K562 (cell line): ENCODE measurements around the gene AARS1. TPM values are rescaled to one million over a fixed set of nuclear protein-coding genes. Genes with fewer than 3 reads are reported as not detected.

Experiments
- AFF4 ChIP-seq: sonication (generic); formaldehyde crosslinking; IDR thresholded peaks from 2 replicates; pipeline ENCODE4 v1.8.0; 2023; ENCODE audit warnings: mild to moderate bottlenecking, missing genetic modification reagents
- ASH1L ChIP-seq: fragments of 450-650 bp; IDR thresholded peaks from 2 replicates; pipeline ENCODE4 v1.6.1; 2018; ENCODE audit warnings: borderline replicate concordance, mild to moderate bottlenecking, low read depth; ENCODE audit not compliant: partially characterized antibody
- ELF1 ChIP-seq: fragments of 200-800 bp; sonication (Bioruptor generic); IDR thresholded peaks from 2 replicates; pipeline ENCODE4 v1.6.1; 2016; ENCODE audit warnings: missing genetic modification characterization, missing compliant biosample characterization
- HIVEP1 ChIP-seq: fragments of 250-450 bp; sonication (Bioruptor Pico); IDR thresholded peaks from 2 replicates; pipeline ENCODE4 v1.4.0; 2020; ENCODE audit warnings: mild to moderate bottlenecking
- HNRNPLL ChIP-seq: fragments of 200-400 bp; formaldehyde crosslinking; IDR thresholded peaks from 2 replicates; pipeline ENCODE4 v1.6.1; 2017; ENCODE audit warnings: low read length, low read depth, mild to moderate bottlenecking; ENCODE audit not compliant: poor library complexity, severe bottlenecking
- MBD2 ChIP-seq: sonication (generic); IDR thresholded peaks from 2 replicates; pipeline ENCODE4 v1.6.1; 2016; ENCODE audit warnings: low read depth, borderline replicate concordance
- NRF1 ChIP-seq, 2 experiments: fragments of 450-650 bp; IDR thresholded peaks in 1 of 2; conservative IDR thresholded peaks in 1 of 2; 2 replicates each; pipeline ENCODE4 v1.6.1; 2014; ENCODE audit warnings: mild to moderate bottlenecking in 2 of 2
- POLR2B ChIP-seq: fragments of 450-650 bp; IDR thresholded peaks from 2 replicates; pipeline ENCODE4 v1.6.1; 2018; ENCODE audit warnings: low read depth; ENCODE audit not compliant: partially characterized antibody
- PTTG1 ChIP-seq: fragments of 450-650 bp; IDR thresholded peaks from 2 replicates; pipeline ENCODE4 v1.6.1; 2016; ENCODE audit warnings: low read depth, mild to moderate bottlenecking, missing genetic modification characterization, missing compliant biosample characterization
- TAF1 ChIP-seq: IDR thresholded peaks from 2 replicates; pipeline ENCODE4 v1.6.1; 2011; ENCODE audit warnings: mild to moderate bottlenecking, low read length, moderate library complexity; ENCODE audit not compliant: insufficient read depth, control insufficient read depth, severe bottlenecking; ENCODE audit errors: extremely low read depth
- ZBTB33 ChIP-seq: sonication (generic); formaldehyde crosslinking; IDR thresholded peaks from 2 replicates; pipeline ENCODE4 v1.8.1; 2023; ENCODE audit warnings: mild to moderate bottlenecking, missing genetic modification reagents
- ZBTB43 ChIP-seq: sonication (generic); formaldehyde crosslinking; IDR thresholded peaks from 2 replicates; pipeline ENCODE4 v1.8.0; 2023; ENCODE audit warnings: mild to moderate bottlenecking, missing genetic modification reagents
- ZFP91 ChIP-seq: sonication (generic); formaldehyde crosslinking; IDR thresholded peaks from 2 replicates; pipeline ENCODE4 v1.8.0; 2022; ENCODE audit warnings: mild to moderate bottlenecking, missing genetic modification reagents
- ZKSCAN1 ChIP-seq: fragments of 150-350 bp; IDR thresholded peaks from 2 replicates; pipeline ENCODE4 v1.6.1; 2016; ENCODE audit warnings: low read depth, low read length
- ZNF12 ChIP-seq: sonication (generic); formaldehyde crosslinking; IDR thresholded peaks from 2 replicates; pipeline ENCODE4 v1.4.0; 2020; ENCODE audit warnings: mild to moderate bottlenecking, missing genetic modification reagents
- polyA plus RNA-seq, 8 experiments: library from polyadenylated mRNA; depleted of rRNA in 4 of 8; stranded (reverse) in 5 of 8; unstranded in 3 of 8; fragments of >200 nt; fragmentation: Nextera tagmentation in 2 of 8; fragmentation: Illumina TruSeq in 1 of 8; extraction: Ambion mirVana in 2 of 8; extraction: Trizol in 1 of 8; gene quantifications; 2 replicates each; pipeline versions ENCODE4 v1.2.1 to v1.2.3, GENCODE V29; 2011 to 2014; ENCODE audit warnings: inconsistent platforms in 1 of 8, missing spikeins in 1 of 8
- total RNA-seq, 7 experiments: library from RNA; depleted of rRNA in 6 of 7; stranded (reverse); fragments of >200 nt in 6 of 7; fragmentation: Illumina TruSeq in 2 of 7; extraction: Trizol in 2 of 7; gene quantifications; 2 replicates each; pipeline versions ENCODE4 v1.2.1 to v1.2.3, GENCODE V29; 2011 to 2021; ENCODE audit warnings: low replicate concordance in 1 of 7

AARS1 gene
- total and polyA plus RNA-seq, 9 of the 15 experiments (the other 6 are each of a cell fraction or from before 2014, with no cell fraction given), result 50.1 to 235 (median 174) TPM

- TF ChIP-seq ZFP91 (CRISPR knock-in tag) (peak; percentile 62; the same call in 1 of the 2 replicates), POLR2B (no peak), HNRNPLL (no peak), ASH1L (no peak), ZKSCAN1 (no peak), TAF1 (no peak), ZNF12 (CRISPR knock-in tag) (no peak), HIVEP1 (CRISPR knock-in tag) (no peak), ELF1 (no peak), ZBTB43 (CRISPR knock-in tag) (0 out of 2 replicates have a peak, but pooled peaks have one; percentile 69), NRF1 (conservative IDR thresholded peaks at IDR 0.05 in 1 of 2, IDR thresholded peaks at IDR 0.05 in 1 of 2) (no peak; a peak in 1 of 4 replicates), AFF4 (CRISPR knock-in tag) (peak; percentile 62; the same call in 1 of the 2 replicates), ZBTB33 (CRISPR knock-in tag) (no peak), PTTG1 (tag) (no peak), MBD2 (no peak)
These were observed 38.3 kb downstream of the AARS1 start (continued) for GRCh38 chr16:70250748-70251628.
